Measurements from ENCODE around the gene PPARD. TPM values are rescaled to one million over a fixed set of nuclear protein-coding genes. Genes with fewer than 3 reads are reported as not detected.

Gene PPARD
- total and polyA plus RNA-seq, 2 of the 13 experiments (the other 11 are each of a cell fraction or from before 2014, with no cell fraction given) = 6.1 to 13.3 TPM

- TF ChIP-seq CBX1 (IDR thresholded peaks at IDR 0.05; ENCODE audit: low read depth) (no peak), RBM22 (optimal IDR thresholded peaks at IDR 0.05; ENCODE audit: low read length) (no peak), ZBTB1 (CRISPR knock-in tag; IDR thresholded peaks at IDR 0.05; ENCODE audit: borderline replicate concordance) (no peak), MLLT10 (CRISPR knock-in tag; IDR thresholded peaks at IDR 0.05) (no peak), ZNF367 (CRISPR knock-in tag; IDR thresholded peaks at IDR 0.05; ENCODE audit: borderline replicate concordance) (0 out of 2 replicates have a peak, but pooled peaks have one; percentile 17), MEF2D (CRISPR knock-in tag; IDR thresholded peaks at IDR 0.05) (peak; percentile 66; the same call in 1 of the 2 replicates), ZNF280D (CRISPR knock-in tag; IDR thresholded peaks at IDR 0.05) (0 out of 2 replicates have a peak, but pooled peaks have one; percentile 31), ATF2 (CRISPR knock-in tag; IDR thresholded peaks at IDR 0.05) (no peak), SAFB2 (CRISPR knock-in tag; IDR thresholded peaks at IDR 0.05; ENCODE audit: borderline replicate concordance, low read depth) (no peak), ZSCAN29 (CRISPR knock-in tag; conservative IDR thresholded peaks at IDR 0.05) (peak; percentile 54; the same call in 1 of the 2 replicates), ZNF17 (CRISPR knock-in tag; IDR thresholded peaks at IDR 0.05) (no peak), EZH2 (conservative IDR thresholded peaks at IDR 0.05; ENCODE audit: low read depth, low read length) (no peak), RFX3 (CRISPR knock-in tag; IDR thresholded peaks at IDR 0.05) (no peak), AGO2 (optimal IDR thresholded peaks at IDR 0.05; ENCODE audit: low read depth, low read length) (no peak), MED13 (CRISPR knock-in tag; IDR thresholded peaks at IDR 0.05) (no peak), DDIT3 (CRISPR knock-in tag; IDR thresholded peaks at IDR 0.05) (no peak), ZNF446 (CRISPR knock-in tag; IDR thresholded peaks at IDR 0.05) (no peak), RBAK (CRISPR knock-in tag; IDR thresholded peaks at IDR 0.05) (no peak), ZNF567 (CRISPR knock-in tag; IDR thresholded peaks at IDR 0.05; ENCODE audit: borderline replicate concordance) (no peak)
- TF ChIP-seq, protein P1, sequence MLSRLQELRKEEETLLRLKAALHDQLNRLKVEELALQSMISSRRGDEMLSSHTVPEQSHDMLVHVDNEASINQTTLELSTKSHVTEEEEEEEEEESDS (CRISPR knock-in tag; IDR thresholded peaks at IDR 0.05; ENCODE audit: borderline replicate concordance) = no peak
- TF ChIP-seq, protein P2, sequence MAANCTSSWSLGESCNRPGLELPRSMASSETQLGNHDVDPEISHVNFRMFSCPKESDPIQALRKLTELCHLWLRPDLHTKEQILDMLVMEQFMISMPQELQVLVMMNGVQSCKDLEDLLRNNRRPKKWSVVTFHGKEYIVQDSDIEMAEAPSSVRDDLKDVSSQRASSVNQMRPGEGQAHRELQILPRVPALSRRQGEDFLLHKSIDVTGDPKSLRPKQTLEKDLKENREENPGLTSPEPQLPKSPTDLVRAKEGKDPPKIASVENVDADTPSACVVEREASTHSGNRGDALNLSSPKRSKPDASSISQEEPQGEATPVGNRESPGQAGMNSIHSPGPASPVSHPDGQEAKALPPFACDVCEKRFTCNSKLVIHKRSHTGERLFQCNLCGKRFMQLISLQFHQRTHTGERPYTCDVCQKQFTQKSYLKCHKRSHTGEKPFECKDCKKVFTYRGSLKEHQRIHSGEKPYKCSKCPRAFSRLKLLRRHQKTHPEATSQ (CRISPR knock-in tag; IDR thresholded peaks at IDR 0.05; ENCODE audit: borderline replicate concordance) = no peak
- TF ChIP-seq, protein P3, sequence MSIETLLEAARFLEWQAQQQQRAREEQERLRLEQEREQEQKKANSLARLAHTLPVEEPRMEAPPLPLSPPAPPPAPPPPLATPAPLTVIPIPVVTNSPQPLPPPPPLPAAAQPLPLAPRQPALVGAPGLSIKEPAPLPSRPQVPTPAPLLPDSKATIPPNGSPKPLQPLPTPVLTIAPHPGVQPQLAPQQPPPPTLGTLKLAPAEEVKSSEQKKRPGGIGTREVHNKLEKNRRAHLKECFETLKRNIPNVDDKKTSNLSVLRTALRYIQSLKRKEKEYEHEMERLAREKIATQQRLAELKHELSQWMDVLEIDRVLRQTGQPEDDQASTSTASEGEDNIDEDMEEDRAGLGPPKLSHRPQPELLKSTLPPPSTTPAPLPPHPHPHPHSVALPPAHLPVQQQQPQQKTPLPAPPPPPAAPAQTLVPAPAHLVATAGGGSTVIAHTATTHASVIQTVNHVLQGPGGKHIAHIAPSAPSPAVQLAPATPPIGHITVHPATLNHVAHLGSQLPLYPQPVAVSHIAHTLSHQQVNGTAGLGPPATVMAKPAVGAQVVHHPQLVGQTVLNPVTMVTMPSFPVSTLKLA (IDR thresholded peaks at IDR 0.05) = no peak
Measured at GRCh38 chr6:35428421-35429149, 86.2 kb downstream of the PPARD start (continued).

All from HepG2 (cell line).